GM12892 (cell line): ENCODE data around the gene SKA2.

Source experiments
- POLR2A ChIP-seq: IDR thresholded peaks from 2 replicates; pipeline ENCODE4 v1.6.1; 2011; ENCODE audit warnings: low read depth, low read length, control low read depth
- POLR2AphosphoS5 ChIP-seq: IDR thresholded peaks from 2 replicates; pipeline ENCODE4 v1.6.1; 2011; ENCODE audit warnings: low read depth, low read length, control low read depth

- TF ChIP-seq POLR2A (no peak), POLR2AphosphoS5 (no peak)
Measured at GRCh38 chr17:59175076-59175475, 20.1 kb upstream of the SKA2 start.
